Measurements from ENCODE around the gene ZCCHC4. TPM values are rescaled to one million over a fixed set of nuclear protein-coding genes. Genes with fewer than 3 reads are reported as not detected.

The ZCCHC4 gene
- total and polyA plus RNA-seq, 2 of the 8 experiments (the other 6 are each of a cell fraction or from before 2014, with no cell fraction given): 9.8 to 12.5 TPM

GRCh38 chr4:25283948-25284347 is 28.6 kb upstream of the ZCCHC4 start:
- Histone ChIP-seq H3K27me3 (replicated peaks in 1 of 4; ENCODE audit: control insufficient read depth in 3 of 4, extremely low read depth in 1 of 4, insufficient read depth in 3 of 4, low read length in 3 of 4) (no peaks in the 10 kb centered on the region), H4K8ac (ENCODE audit: extremely low read depth, insufficient read depth, low read length) (no peak overlapping the region), H3K4me3 (ENCODE audit: extremely low read depth in 1 of 4, insufficient read depth in 2 of 4, low read depth in 3 of 4, low read length in 4 of 4) (no peak overlapping the region), H2BK5ac (ENCODE audit: low read depth, low read length) (no peak overlapping the region), H4K91ac (replicated peaks; ENCODE audit: insufficient read length, low read length) (no peak overlapping the region), H3K36me3 (ENCODE audit: control insufficient read depth in 2 of 4, insufficient read depth in 4 of 4, low read length in 3 of 4) (no peaks in the 10 kb centered on the region), H3K9ac (replicated peaks in 1 of 4; ENCODE audit: extremely low read depth in 1 of 4, low read depth in 3 of 4, low read length in 3 of 4) (no peak overlapping the region), H3K23me2 (ENCODE audit: low read depth, low read length) (no peaks in the 10 kb centered on the region), H3K23ac (ENCODE audit: insufficient read length) (no peak overlapping the region), H3K27ac (ENCODE audit: low read depth, low read length) (no peak overlapping the region), H2BK15ac (ENCODE audit: low read length) (no peak overlapping the region), H2AK5ac (ENCODE audit: low read depth, low read length) (no peak overlapping the region), H2AFZ (ENCODE audit: low read length) (no peak overlapping the region), H3K4me1 (replicated peaks in 1 of 4; ENCODE audit: control insufficient read depth in 3 of 4, insufficient read depth in 4 of 4, low read length in 3 of 4) (no peaks in the 10 kb centered on the region), H3K4me2 (ENCODE audit: insufficient read depth in 1 of 2, low read depth in 2 of 2, low read length in 2 of 2) (no peak overlapping the region), H3K18ac (ENCODE audit: extremely low read depth, low read length) (no peak overlapping the region), H2BK12ac (ENCODE audit: low read depth, low read length) (no peak overlapping the region), H2BK120ac (replicated peaks; ENCODE audit: low read depth, low read length) (no peak overlapping the region), H3K79me1 (ENCODE audit: low read depth, low read length) (no peaks in the 10 kb centered on the region), H3K14ac (ENCODE audit: insufficient read length) (no peak overlapping the region), H3K9me3 (ENCODE audit: insufficient read depth in 2 of 2, low read depth in 1 of 2, low read length in 1 of 2) (no peaks in the 10 kb centered on the region), H3K56ac (replicated peaks; ENCODE audit: insufficient read length, low read depth, low read length) (no peak overlapping the region), H2BK20ac (ENCODE audit: low read length) (no peak overlapping the region), H3K79me2 (ENCODE audit: control insufficient read depth in 1 of 2, insufficient read depth in 2 of 2, low read length in 2 of 2) (no peaks in the 10 kb centered on the region), H4K20me1 (replicated peaks in 1 of 2; ENCODE audit: control insufficient read depth in 1 of 2, insufficient read depth in 2 of 2, low read length in 2 of 2) (no peaks in the 10 kb centered on the region), H3K4ac (replicated peaks; ENCODE audit: insufficient read length, low read depth, low read length) (no peak overlapping the region), H4K5ac (ENCODE audit: insufficient read length, low read depth, low read length) (no peak overlapping the region)
- WGBS, 2 experiments (ENCODE audit: extremely low coverage in 1 of 2, insufficient coverage in 1 of 2, insufficient read length in 1 of 2, insufficient replicate concordance in 2 of 2, low coverage in 1 of 2, low lambda C conversion rate in 2 of 2, missing lambda C conversion rate in 1 of 2): 95% methylated on average over 3 of the region's 3 CpGs; no CpG with 5 or more reads in 1 of the 2 experiments
- ChIA-PET CTCF (ENCODE audit: partially characterized antibody) (interaction anchor here (0.9 to 2.9 kb wide), 3 partner anchors 28 to 104 kb away, joined by 3 to 11 read pairs (median 3); partner anchors contain the start of gene ZCCHC4), POLR2A (ENCODE audit: partially characterized antibody) (interaction anchor here (1.9 to 2.7 kb wide), 2 partner anchors 10 kb away, joined by 5 to 7 read pairs; no protein-coding TSS in a partner anchor)
- DNase-seq (ENCODE audit: low read depth in 1 of 2, low spot score in 2 of 2): no peak
- FAIRE-seq: no peak
- no peak for TF ChIP-seq POU5F1 (IDR thresholded peaks at IDR 0.05; ENCODE audit: low read depth, low read length)
- no peak for TF ChIP-seq CBX5 (IDR thresholded peaks at IDR 0.05; ENCODE audit: low read depth, low read length)
- TF ChIP-seq USF2 (IDR thresholded peaks at IDR 0.05; ENCODE audit: low read length): no peak
- no peak for TF ChIP-seq CREB1 (IDR thresholded peaks at IDR 0.05)
- no peak for TF ChIP-seq HDAC6 (IDR thresholded peaks at IDR 0.05; ENCODE audit: low read depth, low read length)
- TF ChIP-seq ATF2 (IDR thresholded peaks at IDR 0.05; ENCODE audit: low read length): no peak
- no peak for TF ChIP-seq SIX5 (IDR thresholded peaks at IDR 0.05; ENCODE audit: low read depth, low read length)
- no peak for TF ChIP-seq MAX (IDR thresholded peaks at IDR 0.05)
- no peak for TF ChIP-seq EP300 (IDR thresholded peaks at IDR 0.05; ENCODE audit: borderline replicate concordance in 1 of 2, low read depth in 2 of 2, low read length in 2 of 2)
- TF ChIP-seq RAD21 (IDR thresholded peaks at IDR 0.05 in 1 of 2, conservative IDR thresholded peaks at IDR 0.05 in 1 of 2; ENCODE audit: low read depth in 2 of 2, low read length in 2 of 2): no peak
- TF ChIP-seq RFX5 (IDR thresholded peaks at IDR 0.05; ENCODE audit: borderline replicate concordance, low read depth, low read length): no peak
